CD14-positive monocyte (primary cell): ENCODE data around the gene DNAAF5. TPM values are rescaled to one million over a fixed set of nuclear protein-coding genes. Genes with fewer than 3 reads are reported as not detected.

ENCODE experiments used
- DNase-seq, 3 donors: peaks; one replicate each; pipeline ENCODE4 v3.0.0-alpha.2; 2011 to 2022
- H2AFZ ChIP-seq: 2 replicates; pipeline ENCODE4 v1.6.0; 2012; ENCODE audit warnings: mild to moderate bottlenecking, low read depth, low read length, inconsistent platforms; ENCODE audit not compliant: insufficient read depth, poor library complexity, severe bottlenecking
- H3K27ac ChIP-seq, 2 donors: 1 replicate in 1 of 2; 2 replicates in 1 of 2; pipeline ENCODE4 v1.5.1; 2012 to 2013; ENCODE audit warnings: low read length in 2 of 2, control low read depth in 1 of 2, inconsistent platforms in 1 of 2, low read depth in 1 of 2, mild to moderate bottlenecking in 1 of 2
- H3K27me3 ChIP-seq, 2 donors: one replicate each; pipeline versions ENCODE4 v1.6.0 to v1.6.1; 2011 to 2013; ENCODE audit warnings: low read length in 2 of 2; ENCODE audit not compliant: control insufficient read depth in 2 of 2, insufficient read depth in 2 of 2
- H3K36me3 ChIP-seq, 2 donors: replicated peaks in 1 of 2; 1 replicate in 1 of 2; 2 replicates in 1 of 2; pipeline versions ENCODE4 v1.5.1 to v1.6.1; 2012 to 2013; ENCODE audit warnings: low read length in 2 of 2, control low read depth in 1 of 2, inconsistent platforms in 1 of 2, mild to moderate bottlenecking in 1 of 2; ENCODE audit not compliant: insufficient read depth in 2 of 2, control insufficient read depth in 1 of 2
- H3K4me1 ChIP-seq, 2 donors: 1 replicate in 1 of 2; 2 replicates in 1 of 2; pipeline versions ENCODE4 v1.5.1 to v1.6.1; 2012 to 2013; ENCODE audit warnings: low read length in 2 of 2, control low read depth in 1 of 2, inconsistent platforms in 1 of 2, mild to moderate bottlenecking in 1 of 2, moderate library complexity in 1 of 2; ENCODE audit not compliant: insufficient read depth in 2 of 2, control insufficient read depth in 1 of 2
- H3K4me2 ChIP-seq: replicated peaks from 2 replicates; pipeline ENCODE3; 2012; ENCODE audit warnings: low read length, moderate library complexity, mild to moderate bottlenecking; ENCODE audit not compliant: poor library complexity, severe bottlenecking; ENCODE audit errors: extremely low read depth
- H3K4me3 ChIP-seq, 3 experiments: fragments of 200-600 bp in 1 of 3; sonication (generic) in 1 of 3; replicated peaks in 1 of 3; 1 replicate in 2 of 3; 2 replicates in 1 of 3; pipeline ENCODE4 v1.5.1; 2011 to 2013; ENCODE audit warnings: low read length in 3 of 3, mild to moderate bottlenecking in 3 of 3, control low read depth in 2 of 3, low read depth in 2 of 3, inconsistent platforms in 1 of 3, moderate library complexity in 1 of 3
- H3K79me2 ChIP-seq: 2 replicates; pipeline ENCODE4 v1.6.0; 2012; ENCODE audit warnings: mild to moderate bottlenecking, control low read depth, inconsistent platforms, low read length, moderate library complexity; ENCODE audit not compliant: insufficient read depth
- H3K9ac ChIP-seq: 2 replicates; pipeline ENCODE4 v1.6.0; 2017; ENCODE audit warnings: low read length, mild to moderate bottlenecking; ENCODE audit not compliant: insufficient read depth, poor library complexity, severe bottlenecking
- H3K9me3 ChIP-seq, 2 donors: replicated peaks in 1 of 2; 1 replicate in 1 of 2; 2 replicates in 1 of 2; pipeline versions ENCODE4 v1.5.1 to v1.6.1; 2012 to 2013; ENCODE audit warnings: low read length in 2 of 2, control low read depth in 1 of 2; ENCODE audit not compliant: control insufficient read depth in 1 of 2, insufficient read depth in 1 of 2
- H4K20me1 ChIP-seq: 2 replicates; pipeline ENCODE4 v1.6.0; 2012; ENCODE audit warnings: mild to moderate bottlenecking, low read length, control low read depth, moderate library complexity; ENCODE audit not compliant: insufficient read depth
- H3K27ac Mint-ChIP-seq, 7 donors: one replicate each; pipeline ENCODE4 v1.8.0; 2020; ENCODE audit warnings: mild to moderate bottlenecking in 7 of 7, mixed read lengths in 7 of 7, moderate library complexity in 6 of 7, inconsistent platforms in 2 of 7
- H3K27me3 Mint-ChIP-seq, 3 donors: one replicate each; pipeline ENCODE4 v1.8.0; 2021 to 2022; ENCODE audit warnings: low read depth in 3 of 3, mild to moderate bottlenecking in 3 of 3, mixed read lengths in 3 of 3, moderate library complexity in 3 of 3, inconsistent platforms in 1 of 3
- H3K36me3 Mint-ChIP-seq, 2 donors: one replicate each; pipeline ENCODE4 v1.8.0; 2020; ENCODE audit warnings: mixed read lengths in 2 of 2, inconsistent platforms in 1 of 2, mild to moderate bottlenecking in 1 of 2
- H3K4me1 Mint-ChIP-seq: one replicate; pipeline ENCODE4 v1.8.0; 2020; ENCODE audit warnings: mild to moderate bottlenecking, mixed read lengths
- H3K4me3 Mint-ChIP-seq, 2 donors: one replicate each; pipeline ENCODE4 v1.8.0; 2020; ENCODE audit warnings: mild to moderate bottlenecking in 2 of 2, mixed read lengths in 2 of 2, moderate library complexity in 1 of 2
- H3K9me3 Mint-ChIP-seq, 7 donors: one replicate each; pipeline ENCODE4 v1.8.0; 2020 to 2022; ENCODE audit warnings: mixed read lengths in 7 of 7, mild to moderate bottlenecking in 6 of 7, moderate library complexity in 6 of 7, inconsistent platforms in 2 of 7
- CTCF ChIP-seq: fragments of 200-600 bp; IDR thresholded peaks from one replicate; pipeline ENCODE4 v1.8.0; 2022; ENCODE audit warnings: antibody characterized with exemption, mild to moderate bottlenecking
- WGBS: methylation state at CpG from one replicate; pipeline ENCODE4 v1.1.5; 2013; ENCODE audit warnings: missing lambda C conversion rate; ENCODE audit not compliant: insufficient coverage; 5-methylcytosine and 5-hydroxymethylcytosine counted together
- intact Hi-C, 2 donors: fragments of 100-400 bp; cut with micrococcal nuclease; formaldehyde crosslinking; loops; one replicate each; pipeline versions ENCODE4 v1.15.0 to v1.15.1; 2023
- polyA plus RNA-seq, 3 donors: library from polyadenylated mRNA; depleted of rRNA in 1 of 3; unstranded in 2 of 3; stranded (reverse) in 1 of 3; fragments of 300-500 nt in 2 of 3; fragments of >200 nt in 1 of 3; fragmentation: Illumina TruSeq in 2 of 3; gene quantifications; 1 replicate in 2 of 3; 2 replicates in 1 of 3; pipeline ENCODE4 v1.2.3, GENCODE V29; 2012 to 2021

DNAAF5 gene
- polyA plus RNA-seq, 3 donors = 1.2 to 9.6 (median 2.0) TPM

GRCh38 chr7:684416-684815, 42.1 kb upstream of the DNAAF5 start:
- peaks cover 0 to 1% (median 1%) of the 10 kb centered on the region in 3 donors for H3K27me3 Mint-ChIP-seq
- H3K4me1 Mint-ChIP-seq = no peaks in the 10 kb centered on the region
- Histone ChIP-seq H3K4me2 (no peak overlapping the region), H3K27me3 (no peaks in the 10 kb centered on the region), H3K36me3 (no peaks in the 10 kb centered on the region), H2AFZ (no peak overlapping the region), H3K4me3 (no peak overlapping the region), H3K9ac (no peak overlapping the region), H3K79me2 (no peaks in the 10 kb centered on the region), H3K27ac (no peak overlapping the region), H3K4me1 (no peaks in the 10 kb centered on the region), H3K9me3 (peaks cover 61 to 77% of the 10 kb centered on the region in 2 donors), H4K20me1 (no peaks in the 10 kb centered on the region)
- TF ChIP-seq CTCF = no peak
- H3K4me3 Mint-ChIP-seq = no peak overlapping the region
- DNase-seq = no peak
- 96% methylated on average over 8 of the region's 9 CpGs for WGBS
- peaks cover 51 to 90% (median 79%) of the 10 kb centered on the region in 7 donors for H3K9me3 Mint-ChIP-seq
- H3K27ac Mint-ChIP-seq = no peak overlapping the region
- intact Hi-C loops = no loop called here
- peaks cover 0 to 2% of the 10 kb centered on the region in 2 donors for H3K36me3 Mint-ChIP-seq

- no peak overlapping the region for H2AFZ ChIP-seq
- peaks cover 0 to 1% (median 1%) of the 10 kb centered on the region in 3 donors for H3K27me3 Mint-ChIP-seq
- no peak overlapping the region for H3K9ac ChIP-seq
- no peaks in the 10 kb centered on the region for H3K36me3 ChIP-seq
- no CpG with 5 or more reads among the region's 1 CpG for WGBS
- no peaks in the 10 kb centered on the region for H3K4me1 Mint-ChIP-seq
- no peak for TF ChIP-seq CTCF
- H3K27ac ChIP-seq = no peak overlapping the region
- no peaks in the 10 kb centered on the region for H3K4me1 ChIP-seq
- peaks cover 41 to 93% (median 82%) of the 10 kb centered on the region in 7 donors for H3K9me3 Mint-ChIP-seq
- H3K36me3 Mint-ChIP-seq = peaks cover 0 to 2% of the 10 kb centered on the region in 2 donors
- H3K9me3 ChIP-seq = peaks cover 62 to 82% of the 10 kb centered on the region in 2 donors
- no peaks in the 10 kb centered on the region for H3K79me2 ChIP-seq
- H3K4me3 ChIP-seq = no peak overlapping the region
- DNase-seq = no peak
- H3K27me3 ChIP-seq = no peaks in the 10 kb centered on the region
- intact Hi-C loops = no loop called here
- no peak overlapping the region for H3K4me2 ChIP-seq
- no peaks in the 10 kb centered on the region for H4K20me1 ChIP-seq
- no peak overlapping the region for H3K27ac Mint-ChIP-seq
- H3K4me3 Mint-ChIP-seq = no peak overlapping the region
Measured at GRCh38 chr7:685540-685939, 41.0 kb upstream of the DNAAF5 start.
